22Rv1 (cell line): ENCODE results near the gene B3GALNT1.

Experiments used
- H3K27ac ChIP-seq: fragments of 450-650 bp; 2 replicates; pipeline ENCODE4 v1.5.1; 2017
- ZFX ChIP-seq: fragments of 450-650 bp; IDR thresholded peaks from 2 replicates; pipeline ENCODE4 v1.6.1; 2017; ENCODE audit warnings: antibody characterized with exemption, borderline replicate concordance
- TF ChIP-seq, protein P1 (sequence below): fragments of 450-650 bp; IDR thresholded peaks from 2 replicates; pipeline ENCODE4 v1.5.1; 2017; ENCODE audit warnings: mild to moderate bottlenecking

The B3GALNT1 gene

DNA sequence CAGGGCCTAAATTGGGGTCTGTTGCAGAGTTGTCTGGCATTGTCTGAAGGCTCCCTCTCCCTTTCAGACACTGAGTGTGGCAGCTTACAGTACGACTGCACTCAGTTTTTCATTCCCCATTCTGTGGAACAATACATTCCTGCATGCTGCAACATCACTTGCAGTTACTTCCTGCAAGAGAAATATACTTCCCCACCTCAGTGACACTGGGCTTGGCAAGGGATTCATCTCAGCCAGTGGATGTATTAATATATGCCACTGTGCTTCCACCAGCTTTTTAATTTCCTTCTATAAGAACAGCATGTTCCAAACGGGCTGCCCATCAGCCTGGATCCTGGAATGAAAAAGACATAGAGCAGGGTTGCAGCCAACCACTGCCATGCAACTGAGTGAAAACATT lies 23.1 kb downstream of the B3GALNT1 start:
- no peak for TF ChIP-seq ZFX
- TF ChIP-seq, protein P1, sequence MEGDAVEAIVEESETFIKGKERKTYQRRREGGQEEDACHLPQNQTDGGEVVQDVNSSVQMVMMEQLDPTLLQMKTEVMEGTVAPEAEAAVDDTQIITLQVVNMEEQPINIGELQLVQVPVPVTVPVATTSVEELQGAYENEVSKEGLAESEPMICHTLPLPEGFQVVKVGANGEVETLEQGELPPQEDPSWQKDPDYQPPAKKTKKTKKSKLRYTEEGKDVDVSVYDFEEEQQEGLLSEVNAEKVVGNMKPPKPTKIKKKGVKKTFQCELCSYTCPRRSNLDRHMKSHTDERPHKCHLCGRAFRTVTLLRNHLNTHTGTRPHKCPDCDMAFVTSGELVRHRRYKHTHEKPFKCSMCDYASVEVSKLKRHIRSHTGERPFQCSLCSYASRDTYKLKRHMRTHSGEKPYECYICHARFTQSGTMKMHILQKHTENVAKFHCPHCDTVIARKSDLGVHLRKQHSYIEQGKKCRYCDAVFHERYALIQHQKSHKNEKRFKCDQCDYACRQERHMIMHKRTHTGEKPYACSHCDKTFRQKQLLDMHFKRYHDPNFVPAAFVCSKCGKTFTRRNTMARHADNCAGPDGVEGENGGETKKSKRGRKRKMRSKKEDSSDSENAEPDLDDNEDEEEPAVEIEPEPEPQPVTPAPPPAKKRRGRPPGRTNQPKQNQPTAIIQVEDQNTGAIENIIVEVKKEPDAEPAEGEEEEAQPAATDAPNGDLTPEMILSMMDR: no peak
- H3K27ac ChIP-seq: no peak overlapping the region

DNA sequence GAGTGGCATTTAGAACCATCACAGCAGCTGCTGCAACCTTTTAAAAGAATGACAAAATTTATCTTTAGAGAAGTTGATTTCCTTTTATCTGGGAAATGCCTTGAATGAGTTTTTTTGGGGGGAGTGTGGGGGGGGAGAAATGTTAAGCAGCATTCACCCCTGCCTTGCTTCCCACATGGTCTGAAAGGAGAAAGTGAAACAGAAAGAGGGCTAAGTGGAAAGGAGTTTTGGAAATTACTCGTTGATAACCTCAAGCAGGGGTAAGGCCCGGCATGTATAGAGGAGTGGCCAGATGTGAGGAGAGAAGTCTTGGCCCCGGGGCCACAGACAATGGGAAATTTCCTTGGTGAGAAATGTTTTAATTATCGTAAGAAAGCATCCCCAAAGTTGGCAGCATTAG lies 23.5 kb downstream of the B3GALNT1 start:
- no peak overlapping the region for H3K27ac ChIP-seq
- no peak for TF ChIP-seq ZFX
- TF ChIP-seq, protein P1: no peak

DNA sequence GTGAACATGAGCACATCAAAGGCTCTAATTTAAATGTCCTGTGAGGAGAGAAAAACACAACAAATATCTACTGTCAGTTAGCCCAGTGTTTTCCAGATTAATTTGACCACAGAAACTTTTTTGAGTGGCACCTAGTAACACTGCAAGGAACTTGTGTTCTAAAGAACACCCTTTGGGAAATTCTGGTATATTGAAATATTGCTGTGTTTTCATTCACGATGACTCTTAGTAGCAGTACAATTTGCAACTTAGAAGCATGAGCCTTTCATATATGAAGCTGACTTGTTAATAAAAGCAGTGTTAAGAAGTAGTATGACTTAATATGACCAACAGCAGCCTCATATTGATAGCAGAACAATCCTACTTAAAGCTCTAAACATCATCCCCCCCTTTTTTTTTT lies 32.0 kb downstream of the B3GALNT1 start:
- no peak for TF ChIP-seq ZFX
- TF ChIP-seq, protein P1: no peak
- H3K27ac ChIP-seq: no peak overlapping the region

DNA sequence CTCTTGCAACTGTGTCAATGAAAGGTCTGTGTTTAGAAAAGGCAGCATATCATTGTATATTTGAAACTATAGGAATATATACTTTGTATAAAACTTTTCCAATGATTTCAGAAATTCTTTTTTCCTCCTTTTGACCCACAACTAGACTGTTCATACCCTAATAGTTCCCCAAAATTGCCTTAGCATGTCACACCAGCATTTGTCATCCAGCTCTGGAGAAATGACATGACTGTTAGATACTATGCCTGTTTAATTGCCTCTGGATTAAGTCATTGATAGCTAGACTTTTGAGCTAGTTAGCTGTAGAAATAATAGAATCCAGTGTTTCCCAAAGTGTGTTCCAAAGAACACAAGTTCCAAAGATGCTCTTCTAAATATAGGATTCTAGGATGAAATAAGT lies 32.4 kb downstream of the B3GALNT1 start:
- TF ChIP-seq, protein P1: no peak
- no peak for TF ChIP-seq ZFX
- H3K27ac ChIP-seq: no peak overlapping the region

DNA sequence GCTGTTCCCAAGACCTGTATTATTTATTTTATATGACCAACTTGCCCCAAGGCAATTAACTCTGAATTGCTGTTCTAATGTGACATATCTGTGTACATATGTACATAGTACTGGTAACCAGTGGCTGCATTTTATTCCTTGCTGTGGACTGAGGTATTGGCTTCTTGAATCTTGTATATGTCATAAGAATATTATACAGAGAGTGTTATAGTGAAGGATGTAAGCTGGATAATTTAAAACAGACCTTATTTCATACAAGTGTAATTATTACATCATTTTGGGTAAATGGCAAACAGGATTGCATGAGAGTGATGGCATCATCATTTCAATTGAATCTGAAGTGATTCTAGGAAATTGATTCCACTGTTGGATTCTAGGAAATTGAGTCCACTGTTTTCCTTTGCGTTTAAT lies 32.9 kb downstream of the B3GALNT1 start:
- no peak for TF ChIP-seq ZFX
- TF ChIP-seq, protein P1: no peak
- no peak overlapping the region for H3K27ac ChIP-seq

DNA sequence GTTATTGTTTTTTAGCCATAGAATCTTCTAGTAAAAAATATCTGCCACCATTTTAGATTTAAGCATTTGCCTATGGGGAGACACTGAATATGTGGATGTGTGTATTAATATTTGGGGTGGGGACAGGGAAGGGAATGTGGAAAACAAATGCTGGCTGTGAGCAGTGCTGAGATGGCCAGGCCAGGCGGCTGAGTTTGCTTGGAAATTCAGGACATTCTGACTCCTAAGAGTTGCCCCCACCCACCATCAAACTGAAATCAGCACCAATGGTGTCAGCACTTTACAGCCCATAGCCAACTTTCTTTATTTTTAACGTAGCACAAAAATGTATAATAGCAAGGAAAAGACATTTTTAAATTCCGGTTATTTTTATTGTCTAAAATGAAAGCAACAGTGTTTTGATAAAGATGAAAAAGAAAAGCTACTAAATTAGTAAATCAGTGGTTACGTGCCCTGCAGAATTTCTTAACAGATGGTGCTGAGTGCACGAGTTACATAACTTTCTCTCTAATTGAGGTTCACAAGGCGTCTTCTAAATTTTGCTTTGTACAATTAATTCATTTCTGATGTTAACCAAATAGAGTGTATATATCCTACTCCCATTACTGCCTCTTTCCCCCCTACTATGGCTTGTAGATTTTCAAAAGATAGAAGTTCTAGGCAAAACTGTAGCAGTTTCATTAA lies 34.0 kb downstream of the B3GALNT1 start:
- H3K27ac ChIP-seq: no peak overlapping the region
- TF ChIP-seq, protein P1: no peak
- TF ChIP-seq ZFX: no peak

DNA sequence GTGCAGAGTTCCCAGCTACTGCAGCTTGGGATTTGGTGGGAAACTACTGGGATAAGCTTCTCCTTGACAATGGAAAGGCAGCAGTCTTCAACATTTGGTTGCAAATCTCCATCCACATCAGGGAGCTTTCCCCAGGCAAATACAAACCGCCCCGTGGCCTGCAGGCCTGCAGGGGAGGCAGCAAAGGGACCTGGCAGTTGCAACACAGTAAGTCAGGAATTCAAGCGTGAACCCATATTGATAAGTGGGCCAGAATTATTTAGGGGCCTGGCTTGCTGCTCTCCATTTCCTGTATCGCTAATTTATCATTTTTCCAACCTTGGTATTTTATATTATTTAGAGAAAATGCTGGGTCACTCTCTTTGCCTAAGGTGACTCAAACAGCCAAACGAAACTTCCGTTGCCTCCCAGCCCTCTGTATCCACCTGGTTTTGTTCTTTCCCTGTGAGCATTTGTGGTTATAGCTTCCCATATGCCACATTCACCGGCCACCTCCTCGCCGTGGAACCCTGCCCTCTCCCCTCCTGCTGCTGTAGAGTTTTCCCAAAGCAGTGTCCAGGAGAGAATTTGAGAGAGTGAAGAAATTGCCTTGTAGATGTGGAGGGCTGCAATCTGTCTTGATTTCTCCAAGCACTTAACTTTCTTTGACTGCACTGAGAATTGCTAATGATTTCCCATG lies 34.8 kb downstream of the B3GALNT1 start:
- H3K27ac ChIP-seq: no peak overlapping the region
- TF ChIP-seq, protein P1: no peak
- no peak for TF ChIP-seq ZFX
